Stomach (tissue), 4 donors: ENCODE measurements around the gene PPP1R13B.

Source experiments
- CTCF ChIP-seq, 7 experiments: fragments of 450-650 bp in 4 of 7; fragments of 200-600 bp in 3 of 7; sonication (generic) in 3 of 7; IDR thresholded peaks; one replicate each; pipeline ENCODE4 v1.5.1; 2016 to 2019; ENCODE audit warnings: antibody characterized with exemption in 7 of 7, control low read depth in 2 of 7, mild to moderate bottlenecking in 1 of 7
- POLR2AphosphoS5 ChIP-seq, 3 donors: sonication (generic); formaldehyde crosslinking; IDR thresholded peaks; one replicate each; pipeline ENCODE4 v1.6.1; 2016; ENCODE audit warnings: antibody characterized with exemption in 3 of 3

GRCh38 chr14:103765526-103765925 lies 81.8 kb downstream of the PPP1R13B start:
- TF ChIP-seq CTCF (IDR thresholded peaks at IDR 0.05) = no peak
- no peak for TF ChIP-seq POLR2AphosphoS5 (IDR thresholded peaks at IDR 0.05)
